ENCODE data around the gene RBM17.
A peak's percentile ranks its signal among the peaks of the same experiment; 100 is the strongest.
"Not testable (repeated sequence)": the region's sequence is repeated elsewhere in the genome, so short reads cannot be mapped to it uniquely, and the experiment has no call there.

Gene RBM17

GRCh38 chr10:6140141-6140841 lies 51.5 kb downstream of the RBM17 start:
- H3K9me3 ChIP-seq (ENCODE audit: insufficient read depth, low read depth, low read length), result no peaks in the 10 kb centered on the region
- peaks cover 20% of the 10 kb centered on the region for H3K4me1 ChIP-seq (ENCODE audit: insufficient read depth, low read length)
- H3K4me3 ChIP-seq (ENCODE audit: low read length), result no peak overlapping the region
- 50% methylated on average over 28 of the region's 28 CpGs for WGBS
- H3K36me3 ChIP-seq (ENCODE audit: insufficient read depth, low read length), result no peaks in the 10 kb centered on the region
- peak overlapping the region; percentile 5; the same call in 1 of the 2 replicates for H3K27ac ChIP-seq (ENCODE audit: low read depth, low read length)
- no peak overlapping the region for H3K9ac ChIP-seq (ENCODE audit: low read depth, low read length)
- H3K27me3 ChIP-seq (ENCODE audit: insufficient read depth, low read length), result peaks cover 16% of the 10 kb centered on the region

- WGBS, result 80% methylated on average over 8 of the region's 8 CpGs
- Histone ChIP-seq H3K27me3 (ENCODE audit: insufficient read depth, low read length) (peaks cover 22% of the 10 kb centered on the region), H3K9me3 (ENCODE audit: insufficient read depth, low read depth, low read length) (no peaks in the 10 kb centered on the region), H3K9ac (ENCODE audit: low read depth, low read length) (no peak overlapping the region), H3K36me3 (ENCODE audit: insufficient read depth, low read length) (no peaks in the 10 kb centered on the region), H3K4me3 (ENCODE audit: low read length) (no peak overlapping the region), H3K27ac (ENCODE audit: low read depth, low read length) (no peak overlapping the region), H3K4me1 (ENCODE audit: insufficient read depth, low read length) (peaks cover 21% of the 10 kb centered on the region)
Observed at GRCh38 chr10:6140965-6141295, 52.1 kb downstream of the RBM17 start.

GRCh38 chr10:6141296-6142151 lies 52.7 kb downstream of the RBM17 start:
- Histone ChIP-seq H3K4me3 (ENCODE audit: low read length) (no peak overlapping the region), H3K27ac (ENCODE audit: low read depth, low read length) (no peak overlapping the region), H3K4me1 (ENCODE audit: insufficient read depth, low read length) (peaks cover 25% of the 10 kb centered on the region), H3K36me3 (ENCODE audit: insufficient read depth, low read length) (no peaks in the 10 kb centered on the region), H3K9ac (ENCODE audit: low read depth, low read length) (no peak overlapping the region), H3K9me3 (ENCODE audit: insufficient read depth, low read depth, low read length) (no peaks in the 10 kb centered on the region), H3K27me3 (ENCODE audit: insufficient read depth, low read length) (peaks cover 27% of the 10 kb centered on the region)
- 87% methylated on average over 30 of the region's 30 CpGs for WGBS

GRCh38 chr10:6142186-6142585 lies 53.4 kb downstream of the RBM17 start:
- H3K9me3 ChIP-seq (ENCODE audit: insufficient read depth, low read depth, low read length); H3K4me3 ChIP-seq (ENCODE audit: low read length); H3K36me3 ChIP-seq (ENCODE audit: insufficient read depth, low read length); H3K9ac ChIP-seq (ENCODE audit: low read depth, low read length); H3K27ac ChIP-seq (ENCODE audit: low read depth, low read length): not testable (repeated sequence)
- Histone ChIP-seq H3K4me1 (ENCODE audit: insufficient read depth, low read length) (peaks cover 21% of the 10 kb centered on the region), H3K27me3 (ENCODE audit: insufficient read depth, low read length) (peaks cover 32% of the 10 kb centered on the region)
- WGBS, result 87% methylated on average over 7 of the region's 7 CpGs

DNA sequence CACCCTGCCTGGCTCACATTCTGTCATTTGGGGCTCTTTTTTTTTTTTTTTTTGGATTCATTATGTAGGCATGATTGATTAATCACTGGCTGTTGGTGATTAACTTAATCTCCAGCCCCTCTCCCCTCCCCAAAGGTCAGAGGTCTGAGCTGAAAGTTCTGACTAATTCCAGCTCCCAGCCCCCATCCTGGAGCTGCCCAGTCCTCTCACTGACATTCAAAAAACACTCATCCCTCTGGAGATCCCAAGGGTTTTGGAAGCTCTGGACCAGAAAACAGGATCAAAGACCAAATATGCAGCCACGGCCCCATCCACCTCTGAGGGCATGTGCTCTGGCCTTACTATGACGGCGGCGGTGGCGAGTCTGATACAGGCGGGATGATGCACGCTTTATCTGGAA lies 53.8 kb downstream of the RBM17 start:
- no peak overlapping the region for H3K9ac ChIP-seq (ENCODE audit: low read depth, low read length)
- no peak overlapping the region for H3K4me3 ChIP-seq (ENCODE audit: low read length)
- WGBS, result 94% methylated on average over 7 of the region's 7 CpGs
- H3K4me1 ChIP-seq (ENCODE audit: insufficient read depth, low read length), result peaks cover 21% of the 10 kb centered on the region
- H3K27me3 ChIP-seq (ENCODE audit: insufficient read depth, low read length), result peaks cover 32% of the 10 kb centered on the region
- no peaks in the 10 kb centered on the region for H3K36me3 ChIP-seq (ENCODE audit: insufficient read depth, low read length)
- no peaks in the 10 kb centered on the region for H3K9me3 ChIP-seq (ENCODE audit: insufficient read depth, low read depth, low read length)
- H3K27ac ChIP-seq (ENCODE audit: low read depth, low read length), result no peak overlapping the region

GRCh38 chr10:6143181-6143580 lies 54.3 kb downstream of the RBM17 start:
- Histone ChIP-seq H3K9ac (ENCODE audit: low read depth, low read length) (no peak overlapping the region), H3K9me3 (ENCODE audit: insufficient read depth, low read depth, low read length) (no peaks in the 10 kb centered on the region), H3K27me3 (ENCODE audit: insufficient read depth, low read length) (peaks cover 32% of the 10 kb centered on the region), H3K36me3 (ENCODE audit: insufficient read depth, low read length) (no peaks in the 10 kb centered on the region), H3K4me1 (ENCODE audit: insufficient read depth, low read length) (peaks cover 21% of the 10 kb centered on the region), H3K4me3 (ENCODE audit: low read length) (no peak overlapping the region), H3K27ac (ENCODE audit: low read depth, low read length) (no peak overlapping the region)
- WGBS, result 90% methylated on average over 13 of the region's 13 CpGs

- Histone ChIP-seq H3K27me3 (ENCODE audit: insufficient read depth, low read length) (peaks cover 32% of the 10 kb centered on the region), H3K9ac (ENCODE audit: low read depth, low read length) (peak overlapping the region; percentile 68), H3K9me3 (ENCODE audit: insufficient read depth, low read depth, low read length) (no peaks in the 10 kb centered on the region), H3K4me3 (ENCODE audit: low read length) (peak overlapping the region; percentile 56), H3K27ac (ENCODE audit: low read depth, low read length) (peak overlapping the region; percentile 43; the same call in 1 of the 2 replicates), H3K36me3 (ENCODE audit: insufficient read depth, low read length) (no peaks in the 10 kb centered on the region), H3K4me1 (ENCODE audit: insufficient read depth, low read length) (peaks cover 21% of the 10 kb centered on the region)
- WGBS, result 1% methylated on average over 81 of the region's 81 CpGs
Observed at GRCh38 chr10:6144406-6145165, 55.8 kb downstream of the RBM17 start.

DNA sequence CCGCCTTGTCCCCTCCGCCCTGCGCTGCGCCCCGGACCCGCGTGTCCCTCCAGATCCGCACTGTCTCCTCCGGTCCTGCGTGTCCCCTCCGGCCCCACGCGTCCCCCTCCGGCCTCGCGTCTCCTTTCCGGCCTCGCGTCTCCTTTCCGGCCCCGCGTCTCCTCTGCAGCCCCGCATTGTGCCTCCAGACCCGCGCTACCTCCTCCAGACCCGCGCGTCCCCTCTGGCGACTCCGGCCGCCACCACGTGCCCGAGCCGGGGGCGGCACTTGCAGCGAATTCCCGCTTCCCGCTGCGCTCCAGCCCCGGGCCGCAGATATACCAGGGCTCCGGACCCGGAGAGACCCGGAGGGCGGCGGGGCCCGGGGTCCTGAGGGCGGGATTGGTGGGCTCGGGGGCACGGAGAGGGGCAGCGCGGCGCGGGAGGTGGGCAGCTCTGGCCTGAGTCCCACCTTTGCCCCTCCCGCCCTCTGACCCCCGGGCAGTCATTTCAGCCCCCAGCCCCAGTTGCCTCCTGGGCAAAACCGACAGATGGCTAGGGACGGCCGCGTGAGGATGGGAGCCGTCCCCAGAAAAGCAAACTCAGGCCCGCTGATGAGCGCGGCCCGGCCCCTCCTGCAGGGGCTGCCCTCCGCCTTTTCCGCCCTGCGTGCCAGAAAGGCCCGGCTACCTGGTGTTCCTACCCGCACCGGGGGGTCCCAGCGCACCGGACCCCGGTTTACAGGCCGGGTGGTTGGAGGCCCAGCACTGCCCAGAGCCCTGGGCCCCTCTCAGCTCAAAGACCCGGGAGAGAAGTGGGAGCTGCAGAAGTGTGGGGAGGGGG lies 56.5 kb downstream of the RBM17 start:
- Histone ChIP-seq H3K27me3 (ENCODE audit: insufficient read depth, low read length) (peaks cover 32% of the 10 kb centered on the region), H3K4me3 (ENCODE audit: low read length) (peak overlapping the region; percentile 56), H3K4me1 (ENCODE audit: insufficient read depth, low read length) (peaks cover 15% of the 10 kb centered on the region), H3K27ac (ENCODE audit: low read depth, low read length) (0 out of 2 replicates have a peak overlapping the region, but pooled peaks have one; percentile 0), H3K9ac (ENCODE audit: low read depth, low read length) (peak overlapping the region; percentile 68), H3K9me3 (ENCODE audit: insufficient read depth, low read depth, low read length) (no peaks in the 10 kb centered on the region), H3K36me3 (ENCODE audit: insufficient read depth, low read length) (no peaks in the 10 kb centered on the region)
- WGBS, result under 1% methylated on average over 76 of the region's 76 CpGs

DNA sequence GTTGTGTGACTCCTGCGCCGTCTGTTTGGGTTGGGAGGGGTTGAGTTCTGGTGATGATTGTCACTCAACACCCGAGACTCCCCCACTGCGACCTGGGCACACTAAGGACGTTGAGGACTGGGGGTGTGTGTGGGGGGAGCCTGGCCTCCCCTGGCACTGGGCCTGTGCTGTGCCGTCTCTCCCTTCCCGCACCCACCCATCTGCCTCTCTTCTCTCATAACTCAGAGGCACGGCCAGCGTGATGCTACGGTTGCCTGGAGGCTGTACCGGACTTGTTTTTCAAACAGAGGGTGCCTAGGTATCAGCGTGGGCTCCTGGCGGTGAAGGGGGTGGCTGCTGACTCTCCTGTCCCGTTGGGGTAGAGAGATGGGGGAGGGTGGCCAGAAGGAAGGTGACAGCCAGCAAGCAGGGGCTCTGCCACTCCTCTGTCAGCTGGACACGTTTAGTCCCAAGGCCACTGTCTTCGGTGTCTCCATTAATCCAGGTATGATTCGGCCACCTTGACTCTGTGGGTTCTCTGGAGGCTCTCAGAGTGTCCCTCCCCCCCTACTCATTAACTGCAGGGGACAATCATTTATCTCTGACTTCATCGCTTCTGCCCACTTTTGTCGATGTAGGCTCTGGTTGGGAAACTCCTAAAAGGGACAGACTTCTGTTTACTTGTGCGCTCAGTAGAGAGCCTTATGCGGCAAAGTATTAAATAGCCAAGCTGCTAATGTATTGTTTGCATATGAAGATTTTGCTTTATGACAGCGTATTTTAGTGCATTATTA lies 57.4 kb downstream of the RBM17 start:
- Histone ChIP-seq H3K9ac (ENCODE audit: low read depth, low read length) (peak overlapping the region; percentile 68; the same call in 1 of the 2 replicates), H3K9me3 (ENCODE audit: insufficient read depth, low read depth, low read length) (no peaks in the 10 kb centered on the region), H3K4me1 (ENCODE audit: insufficient read depth, low read length) (peaks cover 10% of the 10 kb centered on the region), H3K36me3 (ENCODE audit: insufficient read depth, low read length) (no peaks in the 10 kb centered on the region), H3K4me3 (ENCODE audit: low read length) (peak overlapping the region; percentile 56), H3K27me3 (ENCODE audit: insufficient read depth, low read length) (peaks cover 32% of the 10 kb centered on the region), H3K27ac (ENCODE audit: low read depth, low read length) (no peak overlapping the region)
- WGBS, result 54% methylated on average over 21 of the region's 22 CpGs

GRCh38 chr10:6146921-6147320 lies 58.1 kb downstream of the RBM17 start:
- no peaks in the 10 kb centered on the region for H3K9me3 ChIP-seq (ENCODE audit: insufficient read depth, low read depth, low read length)
- no peak overlapping the region for H3K9ac ChIP-seq (ENCODE audit: low read depth, low read length)
- H3K4me1 ChIP-seq (ENCODE audit: insufficient read depth, low read length), result peaks cover 9% of the 10 kb centered on the region
- H3K36me3 ChIP-seq (ENCODE audit: insufficient read depth, low read length), result no peaks in the 10 kb centered on the region
- WGBS, result 84% methylated on average over 11 of the region's 11 CpGs
- H3K27ac ChIP-seq (ENCODE audit: low read depth, low read length), result no peak overlapping the region
- peaks cover 32% of the 10 kb centered on the region for H3K27me3 ChIP-seq (ENCODE audit: insufficient read depth, low read length)
- H3K4me3 ChIP-seq (ENCODE audit: low read length), result no peak overlapping the region
